ENCODE data around the gene BEND3. TPM values are rescaled to one million over a fixed set of nuclear protein-coding genes. Genes with fewer than 3 reads are reported as not detected.

BEND3 gene
- total and polyA plus RNA-seq, 2 of the 8 experiments (the other 6 are each of a cell fraction or from before 2014, with no cell fraction given): 25.2 to 38.8 TPM

DNA sequence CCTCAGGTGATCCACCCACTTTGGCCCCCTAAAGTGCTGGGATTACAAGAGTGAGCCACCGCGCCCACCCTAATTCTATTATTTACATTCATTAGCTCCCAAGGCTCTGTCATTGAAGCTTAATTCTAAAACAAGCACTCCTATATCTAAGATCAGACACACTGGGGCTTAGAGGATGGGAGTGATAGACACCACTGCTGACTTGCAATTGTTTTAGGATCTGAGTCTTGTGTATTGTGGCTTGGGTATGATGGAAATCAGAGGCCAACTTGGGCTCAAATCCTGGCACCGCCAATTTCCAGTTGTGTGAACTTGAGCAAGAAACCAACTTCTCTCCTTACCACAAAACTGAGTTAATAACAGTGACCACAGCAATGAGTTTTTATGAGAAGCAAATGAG, 52.6 kb downstream of the BEND3 start:
- no peak overlapping the region for H2BK20ac ChIP-seq (ENCODE audit: low read length)
- H3K4me2 ChIP-seq (ENCODE audit: insufficient read depth in 1 of 2, low read depth in 2 of 2, low read length in 2 of 2): no peak overlapping the region
- ChIA-PET POLR2A (ENCODE audit: partially characterized antibody) (interaction anchor here (0.7 to 1.5 kb wide), 3 partner anchors 10 to 728 kb away, joined by 3 read pairs; no protein-coding TSS in a partner anchor), CTCF (ENCODE audit: partially characterized antibody) (interaction anchor here (2.3 kb wide), 2 partner anchors 10 to 20 kb away, joined by 5 to 8 read pairs; no protein-coding TSS in a partner anchor)
- H3K14ac ChIP-seq (ENCODE audit: insufficient read length): no peak overlapping the region
- no peak overlapping the region for H3K27ac ChIP-seq (ENCODE audit: low read depth, low read length)
- no peak overlapping the region for H2BK120ac ChIP-seq (replicated peaks; ENCODE audit: low read depth, low read length)
- H4K20me1 ChIP-seq (replicated peaks in 1 of 2; ENCODE audit: control insufficient read depth in 1 of 2, insufficient read depth in 2 of 2, low read length in 2 of 2): no peaks in the 10 kb centered on the region
- no peak overlapping the region for H3K56ac ChIP-seq (replicated peaks; ENCODE audit: insufficient read length, low read depth, low read length)
- no peak overlapping the region for H2AFZ ChIP-seq (ENCODE audit: low read length)
- no peak overlapping the region for H3K18ac ChIP-seq (ENCODE audit: extremely low read depth, low read length)
- TF ChIP-seq SP4 (IDR thresholded peaks at IDR 0.05; ENCODE audit: low read length): no peak
- TF ChIP-seq FOSL1 (IDR thresholded peaks at IDR 0.05; ENCODE audit: insufficient read depth, low read depth, low read length): no peak
- no peak for TF ChIP-seq CBX5 (IDR thresholded peaks at IDR 0.05; ENCODE audit: low read depth, low read length)
- TF ChIP-seq BRCA1 (IDR thresholded peaks at IDR 0.05; ENCODE audit: low read depth, low read length): no peak
- TF ChIP-seq JUND (IDR thresholded peaks at IDR 0.05; ENCODE audit: low read length): no peak
- no peak overlapping the region for H2AK5ac ChIP-seq (ENCODE audit: low read depth, low read length)
- FAIRE-seq: no peak
- H2BK15ac ChIP-seq (ENCODE audit: low read length): no peak overlapping the region
- no peak overlapping the region for H4K91ac ChIP-seq (replicated peaks; ENCODE audit: insufficient read length, low read length)
- no peaks in the 10 kb centered on the region for H3K27me3 ChIP-seq (replicated peaks in 1 of 4; ENCODE audit: control insufficient read depth in 3 of 4, extremely low read depth in 1 of 4, insufficient read depth in 3 of 4, low read length in 3 of 4)
- peaks cover 0 to 9% (median under 1%) of the 10 kb centered on the region in 4 experiments; a peak in 3 of 8 replicates for H3K36me3 ChIP-seq (ENCODE audit: control insufficient read depth in 2 of 4, insufficient read depth in 4 of 4, low read length in 3 of 4)
- H3K9ac ChIP-seq (replicated peaks in 1 of 4; ENCODE audit: extremely low read depth in 1 of 4, low read depth in 3 of 4, low read length in 3 of 4): no peak overlapping the region
- DNase-seq (ENCODE audit: low read depth in 1 of 2, low spot score in 2 of 2): no peak
- 90% methylated on average over 3 of the region's 3 CpGs; no CpG with 5 or more reads in 1 of the 2 experiments for WGBS, 2 experiments (ENCODE audit: extremely low coverage in 1 of 2, insufficient coverage in 1 of 2, insufficient read length in 1 of 2, insufficient replicate concordance in 2 of 2, low coverage in 1 of 2, low lambda C conversion rate in 2 of 2, missing lambda C conversion rate in 1 of 2)
- H3K9me3 ChIP-seq (ENCODE audit: insufficient read depth in 2 of 2, low read depth in 1 of 2, low read length in 1 of 2): no peaks in the 10 kb centered on the region
- no peaks in the 10 kb centered on the region for H3K23me2 ChIP-seq (ENCODE audit: low read depth, low read length)
- no peak overlapping the region for H4K8ac ChIP-seq (ENCODE audit: extremely low read depth, insufficient read depth, low read length)
- peaks cover 3 to 20% (median 12%) of the 10 kb centered on the region in 4 experiments for H3K4me1 ChIP-seq (replicated peaks in 1 of 4; ENCODE audit: control insufficient read depth in 3 of 4, insufficient read depth in 4 of 4, low read length in 3 of 4)
- no peak overlapping the region for H3K4me3 ChIP-seq (ENCODE audit: extremely low read depth in 1 of 4, insufficient read depth in 2 of 4, low read depth in 3 of 4, low read length in 4 of 4)
- H3K79me1 ChIP-seq (ENCODE audit: low read depth, low read length): no peaks in the 10 kb centered on the region
- no peak overlapping the region for H3K4ac ChIP-seq (replicated peaks; ENCODE audit: insufficient read length, low read depth, low read length)
- no peak overlapping the region for H2BK12ac ChIP-seq (ENCODE audit: low read depth, low read length)
- no peak overlapping the region for H4K5ac ChIP-seq (ENCODE audit: insufficient read length, low read depth, low read length)
- no peak overlapping the region for H2BK5ac ChIP-seq (ENCODE audit: low read depth, low read length)
- H3K23ac ChIP-seq (ENCODE audit: insufficient read length): no peak overlapping the region
- H3K79me2 ChIP-seq (ENCODE audit: control insufficient read depth in 1 of 2, insufficient read depth in 2 of 2, low read length in 2 of 2): no peaks in the 10 kb centered on the region
